GM21786 (cell line): ENCODE measurements around the gene KCNA3.
"Not testable (repeated sequence)": the region's sequence is repeated elsewhere in the genome, so short reads cannot be mapped to it uniquely, and the experiment has no call there.

Experiments
- ATAC-seq: cut with Tn5 transposase; IDR thresholded peaks from one replicate; pipeline ENCODE4 v1.9.1; 2021; ENCODE audit not compliant: unreplicated experiment

KCNA3 gene

GRCh38 chr1:110680036-110680735, 5.4 kb upstream of the KCNA3 start:
- ATAC-seq = no peak

GRCh38 chr1:110677526-110677925, 2.8 kb upstream of the KCNA3 start:
- no peak for ATAC-seq

GRCh38 chr1:110676970-110677369, 2.2 kb upstream of the KCNA3 start:
- no peak for ATAC-seq

- no peak for ATAC-seq
Observed at GRCh38 chr1:110675060-110675791, 486 bp upstream of the KCNA3 start.

GRCh38 chr1:110673805-110674336, 869 bp downstream of the KCNA3 start:
- no peak for ATAC-seq

- ATAC-seq = no peak
Observed at GRCh38 chr1:110673197-110673701, 1.5 kb downstream of the KCNA3 start.

GRCh38 chr1:110672753-110673108, 2.0 kb downstream of the KCNA3 start:
- ATAC-seq = peak; percentile 72

GRCh38 chr1:110672001-110672752, 2.6 kb downstream of the KCNA3 start:
- no peak for ATAC-seq

GRCh38 chr1:110671361-110671760, 3.4 kb downstream of the KCNA3 start:
- no peak for ATAC-seq

- ATAC-seq = no peak
Observed at GRCh38 chr1:110668549-110668948, 6.2 kb downstream of the KCNA3 start.

GRCh38 chr1:110667776-110668175, 7.0 kb downstream of the KCNA3 start:
- no peak for ATAC-seq

GRCh38 chr1:110663241-110663640, 11.5 kb downstream of the KCNA3 start:
- no peak for ATAC-seq

GRCh38 chr1:110659559-110659958, 15.2 kb downstream of the KCNA3 start:
- not testable (repeated sequence) for ATAC-seq

- no peak for ATAC-seq
Observed at GRCh38 chr1:110657351-110657750, 17.4 kb downstream of the KCNA3 start.

GRCh38 chr1:110650609-110651008, 24.1 kb downstream of the KCNA3 start:
- no peak for ATAC-seq

- no peak for ATAC-seq
Observed at GRCh38 chr1:110648417-110648816, 26.3 kb downstream of the KCNA3 start.

GRCh38 chr1:110647254-110647891, 27.4 kb downstream of the KCNA3 start:
- no peak for ATAC-seq

GRCh38 chr1:110645821-110646735, 28.7 kb downstream of the KCNA3 start:
- ATAC-seq = no peak

- no peak for ATAC-seq
Observed at GRCh38 chr1:110645211-110645610, 29.5 kb downstream of the KCNA3 start.
